ENCODE measurements around the gene VWA8. TPM values are rescaled to one million over a fixed set of nuclear protein-coding genes. Genes with fewer than 3 reads are reported as not detected.
"Not testable (repeated sequence)": the region's sequence is repeated elsewhere in the genome, so short reads cannot be mapped to it uniquely, and the experiment has no call there.

Gene VWA8
- total RNA-seq, 2 experiments from 2014 or later: 15.7 to 16.9 TPM

DNA sequence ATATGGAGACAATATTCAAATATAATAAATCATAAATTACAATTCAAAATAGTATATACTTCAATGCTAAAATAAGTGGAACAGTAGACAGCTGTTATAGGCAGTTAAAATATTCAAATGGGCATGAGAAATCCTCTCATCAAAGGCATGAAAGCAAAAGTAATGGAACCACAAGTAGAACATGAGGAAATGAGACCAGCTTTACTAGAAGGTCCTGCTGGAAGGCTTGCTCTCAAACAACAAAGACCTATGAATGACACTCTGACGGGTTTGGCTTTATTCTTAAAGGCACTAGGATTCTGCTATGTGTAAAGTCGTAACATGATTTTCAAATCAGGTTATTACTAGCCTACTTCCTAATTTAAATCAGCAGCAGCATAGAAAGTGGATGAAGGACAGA is 148.1 kb downstream of the VWA8 start:
- DNase-seq (no peak), ATAC-seq (no peak)
- CTCF ChIA-PET: no interaction called here
- no peak overlapping the region for H3K27ac Mint-ChIP-seq
- no peaks in the 10 kb centered on the region for H3K27me3 Mint-ChIP-seq (ENCODE audit: low read depth)
- peaks cover 49% of the 10 kb centered on the region for H3K36me3 Mint-ChIP-seq (ENCODE audit: low read depth)
- POLR2A ChIA-PET: no interaction called here
- peaks cover 13% of the 10 kb centered on the region for H3K4me1 Mint-ChIP-seq (ENCODE audit: low read depth)
- H3K9me3 Mint-ChIP-seq (ENCODE audit: insufficient read depth): no peaks in the 10 kb centered on the region
- H3K4me3 Mint-ChIP-seq: no peak overlapping the region

DNA sequence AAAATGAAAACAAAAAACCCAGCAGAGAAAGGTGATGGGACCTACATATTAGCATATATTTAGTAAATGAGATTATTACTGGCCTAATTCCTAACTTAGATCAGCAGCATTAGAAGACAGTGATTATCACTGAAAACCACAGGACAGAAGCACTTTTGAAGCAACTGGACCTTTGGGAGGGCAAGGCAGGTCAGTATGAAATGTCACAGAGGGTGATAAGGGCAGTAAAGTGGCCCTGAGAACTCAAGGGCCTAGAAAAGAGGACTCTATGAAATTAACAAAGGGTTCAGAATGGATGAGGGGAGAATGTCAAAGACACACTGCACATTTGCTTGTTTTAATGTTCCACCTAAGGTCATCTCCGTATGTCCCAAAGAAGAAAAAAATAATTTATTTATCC is 148.7 kb downstream of the VWA8 start:
- Mint-ChIP-seq H3K4me3 (no peak overlapping the region), H3K27me3 (ENCODE audit: low read depth) (no peaks in the 10 kb centered on the region), H3K9me3 (ENCODE audit: insufficient read depth) (no peaks in the 10 kb centered on the region), H3K27ac (no peak overlapping the region), H3K36me3 (ENCODE audit: low read depth) (peaks cover 53% of the 10 kb centered on the region), H3K4me1 (ENCODE audit: low read depth) (peaks cover 13% of the 10 kb centered on the region)
- ATAC-seq (no peak), DNase-seq (no peak)
- CTCF ChIA-PET: interaction anchor here (1.2 kb wide), 1 partner anchor 302 kb away, joined by 3 read pairs; no protein-coding TSS in a partner anchor
- POLR2A ChIA-PET: no interaction called here

DNA sequence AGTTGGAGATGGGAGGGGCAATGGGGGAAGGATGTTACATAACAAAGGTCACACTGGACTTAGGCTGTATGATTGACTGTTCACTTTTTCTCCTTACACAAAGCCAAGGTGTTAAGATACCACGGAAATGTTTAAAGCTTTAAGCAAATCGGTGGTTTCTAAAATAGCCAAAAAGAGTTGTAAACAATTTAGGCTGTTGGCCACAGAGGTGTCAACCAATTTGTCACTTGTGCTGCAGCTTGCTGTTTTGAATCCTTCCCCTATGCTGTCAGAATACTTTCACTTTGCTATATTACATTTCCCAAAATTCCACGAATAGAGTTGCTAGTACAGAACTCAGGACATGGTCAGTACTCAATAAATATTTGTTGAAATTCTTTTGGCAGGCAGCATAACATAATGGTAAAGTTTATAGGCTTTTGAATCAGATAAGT is 149.3 kb downstream of the VWA8 start:
- ChIA-PET POLR2A (no interaction called here), CTCF (interaction anchor here (1.2 kb wide), 1 partner anchor 302 kb away, joined by 3 read pairs; no protein-coding TSS in a partner anchor)
- Mint-ChIP-seq H3K4me3 (no peak overlapping the region), H3K27me3 (ENCODE audit: low read depth) (no peaks in the 10 kb centered on the region), H3K4me1 (ENCODE audit: low read depth) (peaks cover 13% of the 10 kb centered on the region), H3K27ac (no peak overlapping the region), H3K9me3 (ENCODE audit: insufficient read depth) (no peaks in the 10 kb centered on the region), H3K36me3 (ENCODE audit: low read depth) (peaks cover 55% of the 10 kb centered on the region)
- DNase-seq (no peak), ATAC-seq (no peak)

DNA sequence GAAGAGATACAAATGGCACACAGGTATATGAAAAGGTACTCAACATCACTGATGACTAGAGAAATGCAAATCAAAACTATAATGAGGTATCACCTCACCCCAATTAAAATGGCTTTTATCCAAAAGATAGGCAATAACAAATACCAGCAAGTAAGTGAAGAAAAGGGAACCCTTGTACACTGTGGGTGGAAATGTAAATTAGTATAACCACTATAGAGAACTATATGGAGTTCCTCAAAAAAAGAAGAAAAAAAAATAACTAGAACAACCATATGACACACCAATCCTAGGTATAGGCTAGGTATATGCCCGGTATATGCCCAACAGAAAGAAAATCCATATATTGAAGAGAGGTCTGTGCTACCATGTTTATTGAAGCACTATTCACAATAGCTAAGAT is 150.9 kb downstream of the VWA8 start:
- no peak overlapping the region for H3K4me3 Mint-ChIP-seq
- H3K9me3 Mint-ChIP-seq (ENCODE audit: insufficient read depth): no peaks in the 10 kb centered on the region
- no peaks in the 10 kb centered on the region for H3K27me3 Mint-ChIP-seq (ENCODE audit: low read depth)
- no peak overlapping the region for H3K27ac Mint-ChIP-seq
- ATAC-seq: no peak
- H3K36me3 Mint-ChIP-seq (ENCODE audit: low read depth): peaks cover 53% of the 10 kb centered on the region
- peaks cover 13% of the 10 kb centered on the region for H3K4me1 Mint-ChIP-seq (ENCODE audit: low read depth)
- ChIA-PET POLR2A (no interaction called here), CTCF (no interaction called here)
- DNase-seq: no peak

DNA sequence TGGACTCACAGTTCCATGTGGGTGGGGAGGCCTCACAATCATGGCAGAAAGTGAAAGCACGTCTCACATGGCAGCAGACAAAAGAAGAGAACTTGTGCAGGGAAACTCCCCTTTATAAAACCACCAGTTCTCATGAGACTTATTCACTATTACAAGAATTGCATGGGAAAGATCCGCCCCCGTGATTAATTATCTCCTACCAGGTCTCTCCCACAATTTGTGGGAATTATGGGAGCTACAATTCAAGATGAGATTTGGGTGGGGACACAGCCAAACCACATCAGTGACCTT is 157.5 kb downstream of the VWA8 start:
- ATAC-seq; H3K4me1 Mint-ChIP-seq (ENCODE audit: low read depth); POLR2A ChIA-PET; H3K27ac Mint-ChIP-seq; H3K4me3 Mint-ChIP-seq; DNase-seq; H3K27me3 Mint-ChIP-seq (ENCODE audit: low read depth): not testable (repeated sequence)
- H3K9me3 Mint-ChIP-seq (ENCODE audit: insufficient read depth): peaks cover 13% of the 10 kb centered on the region
- CTCF ChIA-PET: interaction anchor here (0.9 kb wide), 1 partner anchor 14 kb away, joined by 3 read pairs; no protein-coding TSS in a partner anchor
- H3K36me3 Mint-ChIP-seq (ENCODE audit: low read depth): peaks cover 55% of the 10 kb centered on the region

DNA sequence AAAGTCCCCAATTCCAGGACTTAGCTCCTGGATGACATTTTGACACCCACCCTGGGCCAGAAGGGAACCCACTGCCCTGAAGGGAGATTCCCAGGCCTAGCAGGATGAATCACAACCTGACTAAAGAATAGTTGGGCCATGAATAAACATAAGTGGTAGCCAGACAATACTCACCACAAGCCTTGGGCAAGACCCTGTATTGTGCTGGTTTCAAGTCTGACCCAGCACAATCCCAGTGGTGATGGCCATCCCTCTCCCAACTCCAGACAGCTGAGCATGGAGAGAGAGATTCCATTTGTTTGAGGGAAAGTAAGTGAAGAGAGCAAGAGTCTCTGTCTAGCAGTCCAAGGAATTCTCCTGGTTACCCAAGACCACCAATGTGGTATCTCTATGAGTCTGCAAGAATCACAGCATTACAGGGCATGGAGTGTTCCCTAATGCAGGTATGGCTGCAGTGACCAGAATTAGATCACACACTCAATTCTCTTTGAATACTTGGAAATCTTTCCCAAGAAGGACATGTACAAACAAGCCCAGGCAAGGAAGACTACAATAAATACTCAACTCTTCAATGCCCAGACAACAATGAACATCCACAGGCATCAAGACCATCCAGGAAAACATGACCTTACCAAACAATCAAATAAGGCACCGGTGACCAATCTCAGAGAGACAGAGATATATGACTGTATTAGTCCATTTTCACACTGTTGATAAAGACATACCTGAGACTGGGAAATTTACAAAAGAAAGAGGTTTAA is 158.0 kb downstream of the VWA8 start:
- Mint-ChIP-seq H3K27ac (no peak overlapping the region), H3K4me1 (ENCODE audit: low read depth) (no peaks in the 10 kb centered on the region), H3K27me3 (ENCODE audit: low read depth) (no peaks in the 10 kb centered on the region), H3K9me3 (ENCODE audit: insufficient read depth) (peaks cover 13% of the 10 kb centered on the region), H3K36me3 (ENCODE audit: low read depth) (peaks cover 51% of the 10 kb centered on the region), H3K4me3 (no peak overlapping the region)
- POLR2A ChIA-PET: no interaction called here
- ATAC-seq: no peak
- DNase-seq: no peak
- CTCF ChIA-PET: no interaction called here

DNA sequence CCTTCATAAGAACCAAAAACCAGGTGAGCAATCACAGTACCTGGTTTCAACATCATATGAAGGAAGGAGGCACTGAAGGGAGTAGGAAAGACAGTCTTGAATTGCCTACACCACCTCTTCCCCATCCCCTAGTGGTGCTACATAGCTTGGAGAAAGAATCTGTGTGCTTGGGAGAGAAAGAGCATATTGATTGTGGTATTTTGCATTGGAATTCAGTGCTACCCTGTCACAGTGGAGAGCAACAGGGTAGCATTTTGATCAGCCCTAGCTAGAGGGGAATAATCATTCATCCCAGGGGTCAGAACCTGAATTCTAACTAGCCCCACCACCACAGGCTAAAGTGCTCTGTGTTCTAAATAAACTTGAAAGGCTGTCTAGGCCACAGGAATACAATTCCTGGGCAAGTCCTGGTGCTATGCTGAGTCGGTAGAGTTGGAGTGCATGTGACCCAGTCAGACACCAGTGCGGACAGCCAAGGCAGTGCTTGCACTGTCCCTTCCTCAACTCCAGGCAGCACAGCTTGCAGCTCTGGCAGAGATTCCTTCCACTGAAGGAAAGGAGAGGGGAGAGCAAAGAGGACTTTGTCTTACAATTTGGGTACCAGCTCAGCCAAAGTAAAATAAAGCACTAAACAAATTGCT is 158.7 kb downstream of the VWA8 start:
- Mint-ChIP-seq H3K36me3 (ENCODE audit: low read depth) (peaks cover 48% of the 10 kb centered on the region), H3K9me3 (ENCODE audit: insufficient read depth) (peaks cover 13% of the 10 kb centered on the region), H3K27ac (no peak overlapping the region), H3K4me3 (no peak overlapping the region), H3K4me1 (ENCODE audit: low read depth) (no peaks in the 10 kb centered on the region), H3K27me3 (ENCODE audit: low read depth) (no peaks in the 10 kb centered on the region)
- ATAC-seq (no peak), DNase-seq (no peak)
- POLR2A ChIA-PET: no interaction called here
- CTCF ChIA-PET: no interaction called here

DNA sequence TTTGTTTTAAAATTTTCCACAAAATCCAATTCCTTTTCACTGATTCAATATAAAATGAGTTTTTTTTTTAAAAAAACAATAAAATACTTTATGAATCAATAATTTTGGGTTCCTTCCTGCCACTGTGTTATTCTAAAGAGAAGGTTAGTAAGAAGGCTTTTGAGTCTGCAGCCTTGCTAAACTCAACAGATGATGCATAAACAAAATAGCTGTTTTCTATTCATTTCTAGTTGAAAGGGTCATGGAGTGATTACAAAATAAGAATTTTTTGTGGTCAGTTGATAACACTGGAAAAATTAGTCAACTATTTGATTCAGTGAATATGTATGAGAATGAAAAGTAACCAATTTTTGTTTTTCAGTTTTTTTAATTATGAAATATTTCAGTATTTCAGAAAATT is 169.9 kb downstream of the VWA8 start:
- Mint-ChIP-seq H3K27ac (no peak overlapping the region), H3K4me1 (ENCODE audit: low read depth) (no peaks in the 10 kb centered on the region), H3K27me3 (ENCODE audit: low read depth) (no peaks in the 10 kb centered on the region), H3K36me3 (ENCODE audit: low read depth) (peaks cover 8% of the 10 kb centered on the region), H3K4me3 (no peak overlapping the region), H3K9me3 (ENCODE audit: insufficient read depth) (no peaks in the 10 kb centered on the region)
- ChIA-PET CTCF (no interaction called here), POLR2A (no interaction called here)
- no peak for ATAC-seq
- DNase-seq: no peak

DNA sequence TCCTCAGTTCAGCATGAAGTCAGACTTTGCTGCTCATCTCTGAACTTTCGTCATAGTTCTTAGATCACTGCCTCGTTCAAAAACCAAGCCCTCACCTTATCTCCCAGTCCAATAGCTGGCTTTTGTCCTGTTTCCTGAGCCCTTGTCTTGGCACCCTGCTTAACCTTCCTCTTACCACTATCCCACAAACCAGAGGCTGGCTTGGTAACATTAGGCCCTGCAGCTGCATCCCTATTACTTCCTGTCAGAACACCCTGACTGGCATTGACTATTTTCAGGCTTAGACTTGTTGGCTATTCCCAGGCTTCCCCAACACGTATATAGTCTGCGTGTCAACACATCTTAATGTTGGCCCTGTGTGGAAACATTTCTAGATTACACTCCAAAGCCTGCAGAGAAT is 172.4 kb downstream of the VWA8 start:
- DNase-seq (no peak), ATAC-seq (no peak)
- Mint-ChIP-seq H3K27ac (no peak overlapping the region), H3K36me3 (ENCODE audit: low read depth) (no peaks in the 10 kb centered on the region), H3K27me3 (ENCODE audit: low read depth) (no peaks in the 10 kb centered on the region), H3K4me3 (no peak overlapping the region), H3K9me3 (ENCODE audit: insufficient read depth) (no peaks in the 10 kb centered on the region), H3K4me1 (ENCODE audit: low read depth) (no peaks in the 10 kb centered on the region)
- ChIA-PET POLR2A (no interaction called here), CTCF (no interaction called here)

DNA sequence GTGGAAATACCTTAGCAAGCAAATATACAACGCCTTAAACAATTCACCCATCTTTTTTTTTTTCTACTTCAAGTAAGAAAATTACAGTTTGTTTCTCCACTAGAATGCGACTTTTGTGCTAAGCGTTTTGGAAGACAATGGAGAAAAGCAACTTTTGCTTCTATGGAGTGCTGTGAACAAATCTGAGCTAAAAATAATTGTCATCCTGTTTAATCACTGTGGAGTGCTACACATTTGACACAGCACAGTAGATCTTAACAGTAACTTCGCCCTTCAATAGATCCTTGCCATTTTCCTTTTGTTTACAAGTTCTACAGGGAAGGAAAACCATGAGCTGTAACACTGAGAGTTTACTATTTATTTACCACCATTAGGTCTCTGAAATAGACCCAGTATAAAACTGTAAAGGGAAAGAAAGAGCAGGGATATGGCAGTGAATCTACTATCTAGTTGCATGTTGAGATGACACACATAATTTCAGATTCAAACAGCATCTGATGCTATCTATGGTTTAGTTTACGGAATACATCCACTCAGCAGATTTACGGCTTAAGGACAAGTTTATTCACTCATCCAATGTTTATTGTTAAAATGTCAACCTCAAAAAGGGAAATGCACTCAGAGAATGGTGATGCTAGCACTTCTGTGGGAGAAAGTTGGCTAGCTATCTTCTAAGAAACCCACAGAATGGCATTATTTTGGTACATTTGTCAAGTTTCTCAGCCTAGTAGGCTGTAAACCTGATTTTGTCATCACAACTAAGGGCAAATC is 175.3 kb downstream of the VWA8 start:
- Mint-ChIP-seq H3K9me3 (ENCODE audit: insufficient read depth) (no peaks in the 10 kb centered on the region), H3K4me3 (no peak overlapping the region), H3K27me3 (ENCODE audit: low read depth) (no peaks in the 10 kb centered on the region), H3K27ac (no peak overlapping the region), H3K36me3 (ENCODE audit: low read depth) (no peaks in the 10 kb centered on the region), H3K4me1 (ENCODE audit: low read depth) (no peaks in the 10 kb centered on the region)
- ChIA-PET POLR2A (no interaction called here), CTCF (no interaction called here)
- DNase-seq: no peak
- no peak for ATAC-seq

DNA sequence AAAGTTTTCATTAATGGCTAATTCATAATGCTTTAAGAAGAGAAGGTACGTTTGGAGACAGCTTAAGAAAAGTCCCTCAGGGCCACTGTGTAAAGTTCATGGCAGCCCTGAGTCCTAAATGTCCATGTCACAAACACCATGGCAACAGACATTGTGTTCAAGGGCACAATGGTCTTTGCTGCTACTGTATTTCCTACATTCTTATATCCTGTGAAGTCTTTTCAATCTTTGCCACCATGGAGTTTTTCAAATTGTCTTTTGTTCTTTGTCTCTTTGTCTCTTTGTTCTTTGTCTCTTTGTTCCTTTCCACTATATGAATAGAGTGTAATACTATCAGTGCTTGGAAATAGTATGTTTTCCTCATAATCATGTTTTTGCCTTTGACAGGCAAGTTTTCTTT is 178.8 kb downstream of the VWA8 start:
- Mint-ChIP-seq H3K27me3 (ENCODE audit: low read depth) (no peaks in the 10 kb centered on the region), H3K9me3 (ENCODE audit: insufficient read depth) (no peaks in the 10 kb centered on the region)
- POLR2A ChIA-PET: no interaction called here

More for the DNA sequence above, 178.8 kb downstream of the VWA8 start:
- Mint-ChIP-seq H3K4me3 (no peak overlapping the region), H3K4me1 (ENCODE audit: low read depth) (no peaks in the 10 kb centered on the region), H3K27ac (no peak overlapping the region), H3K36me3 (ENCODE audit: low read depth) (no peaks in the 10 kb centered on the region)
- no peak for ATAC-seq
- DNase-seq: no peak
- CTCF ChIA-PET: no interaction called here

Data from activated CD8-positive, alpha-beta T cell treated with anti-CD3 and anti-CD28 coated beads, Interleukin-2, amount 10 ng/mL, durations not matched to agents 7 days and 5 days (primary cell).